ENCODE data around the gene LOXL1. TPM values are rescaled to one million over a fixed set of nuclear protein-coding genes. Genes with fewer than 3 reads are reported as not detected.
A peak's percentile ranks its signal among the peaks of the same experiment; 100 is the strongest.

Gene LOXL1
- total RNA-seq, 1 experiment from 2014 or later: 4.9 TPM

GRCh38 chr15:73994912-73995622 lies 68.8 kb downstream of the LOXL1 start:
- intact Hi-C loops (cut with micrococcal nuclease): no loop called here
- H3K4me1 Mint-ChIP-seq (ENCODE audit: insufficient read depth, unreplicated experiment): peaks cover 42% of the 10 kb centered on the region
- H3K27ac Mint-ChIP-seq (ENCODE audit: low read depth, unreplicated experiment): peak overlapping the region; percentile 77
- CTCF ChIA-PET: interaction anchor here (0.9 to 3.6 kb wide), 6 partner anchors 9 to 54 kb away, joined by 3 to 31 read pairs (median 6); no protein-coding TSS in a partner anchor
- H3K27me3 Mint-ChIP-seq (ENCODE audit: insufficient read depth, unreplicated experiment): no peaks in the 10 kb centered on the region
- H3K36me3 Mint-ChIP-seq (ENCODE audit: insufficient read depth, unreplicated experiment): peaks cover 18% of the 10 kb centered on the region
- peak; percentile 60 for DNase-seq (ENCODE audit: unreplicated experiment)
- BruUV-seq (replicated peaks): TSS peak; percentile 22
- TF ChIP-seq CTCF (IDR thresholded peaks at IDR 0.05; ENCODE audit: unreplicated experiment): no peak
- peak overlapping the region; percentile 81 for H3K4me3 Mint-ChIP-seq (ENCODE audit: unreplicated experiment)
- POLR2A ChIA-PET: interaction anchor here (0.6 to 6.5 kb wide), 12 partner anchors 9 to 226 kb away, joined by 3 to 141 read pairs (median 7); no protein-coding TSS in a partner anchor
- no peaks in the 10 kb centered on the region for H3K9me3 Mint-ChIP-seq (ENCODE audit: unreplicated experiment)

DNA sequence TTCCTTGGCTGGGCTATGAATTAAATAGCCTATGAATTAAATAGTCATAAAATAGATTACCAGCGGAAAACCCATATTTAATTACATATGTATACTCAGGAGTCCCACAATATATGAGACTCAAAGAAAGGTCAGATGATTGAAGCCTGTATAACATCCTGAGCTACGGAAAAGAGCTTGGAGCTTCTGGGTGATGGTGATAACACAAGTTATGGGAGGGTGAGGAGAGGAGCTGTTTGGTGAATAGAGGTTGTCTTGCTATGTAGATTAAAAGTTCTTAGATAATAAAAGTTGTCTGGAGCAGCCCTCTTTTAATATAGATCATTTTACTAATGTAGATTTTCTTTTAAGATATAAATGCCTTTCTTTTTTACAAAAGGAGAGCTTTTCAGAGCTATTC lies 70.0 kb downstream of the LOXL1 start:
- BruUV-seq (replicated peaks): no TSS peak
- ChIA-PET POLR2A (interaction anchor here (0.8 to 6.5 kb wide), 5 partner anchors 12 to 54 kb away, joined by 3 to 141 read pairs (median 4); no protein-coding TSS in a partner anchor), CTCF (interaction anchor here (0.6 to 3.6 kb wide), 7 partner anchors 10 to 734 kb away, joined by 3 to 31 read pairs (median 3); no protein-coding TSS in a partner anchor)
- DNase-seq (ENCODE audit: unreplicated experiment): no peak
- intact Hi-C loops (cut with micrococcal nuclease): no loop called here
- TF ChIP-seq CTCF (IDR thresholded peaks at IDR 0.05; ENCODE audit: unreplicated experiment): no peak
- H3K36me3 Mint-ChIP-seq (ENCODE audit: insufficient read depth, unreplicated experiment): peaks cover 30% of the 10 kb centered on the region
- H3K9me3 Mint-ChIP-seq (ENCODE audit: unreplicated experiment): no peaks in the 10 kb centered on the region
- H3K27me3 Mint-ChIP-seq (ENCODE audit: insufficient read depth, unreplicated experiment): no peaks in the 10 kb centered on the region
- peaks cover 39% of the 10 kb centered on the region for H3K4me1 Mint-ChIP-seq (ENCODE audit: insufficient read depth, unreplicated experiment)
- H3K27ac Mint-ChIP-seq (ENCODE audit: low read depth, unreplicated experiment): peak overlapping the region; percentile 77
- peak overlapping the region; percentile 81 for H3K4me3 Mint-ChIP-seq (ENCODE audit: unreplicated experiment)

DNA sequence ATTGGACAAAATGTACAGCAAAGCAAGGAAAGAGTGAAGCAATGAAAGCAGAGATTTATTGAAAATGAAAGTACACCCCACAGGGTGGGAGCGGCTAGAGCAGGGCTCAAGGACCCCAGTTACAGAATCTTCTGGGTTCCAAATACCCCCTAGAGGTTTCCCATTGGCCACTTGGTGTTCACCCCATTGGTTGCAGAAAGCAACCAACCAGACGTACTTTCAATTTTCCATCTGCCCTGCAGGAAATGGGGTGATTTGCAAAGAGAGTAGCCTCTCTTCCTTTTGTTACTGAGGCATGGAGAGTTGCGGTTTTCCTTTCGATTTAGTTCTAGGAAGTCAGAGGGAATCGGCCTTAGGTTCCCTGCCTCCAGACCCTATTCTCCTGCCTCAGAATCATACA lies 70.7 kb downstream of the LOXL1 start:
- Mint-ChIP-seq H3K27ac (ENCODE audit: low read depth, unreplicated experiment) (peak overlapping the region; percentile 77), H3K4me3 (ENCODE audit: unreplicated experiment) (peak overlapping the region; percentile 81), H3K36me3 (ENCODE audit: insufficient read depth, unreplicated experiment) (peaks cover 36% of the 10 kb centered on the region), H3K9me3 (ENCODE audit: unreplicated experiment) (no peaks in the 10 kb centered on the region), H3K4me1 (ENCODE audit: insufficient read depth, unreplicated experiment) (peaks cover 40% of the 10 kb centered on the region), H3K27me3 (ENCODE audit: insufficient read depth, unreplicated experiment) (no peaks in the 10 kb centered on the region)
- intact Hi-C loops (cut with micrococcal nuclease): no loop called here
- no peak for TF ChIP-seq CTCF (IDR thresholded peaks at IDR 0.05; ENCODE audit: unreplicated experiment)
- ChIA-PET CTCF (interaction anchor here (0.8 to 3.6 kb wide), 5 partner anchors 10 to 325 kb away, joined by 3 to 31 read pairs (median 5); no protein-coding TSS in a partner anchor), POLR2A (interaction anchor here (0.8 to 6.5 kb wide), 5 partner anchors 12 to 53 kb away, joined by 3 to 141 read pairs (median 4); no protein-coding TSS in a partner anchor)
- peak; percentile 67 for DNase-seq (ENCODE audit: unreplicated experiment)
- no TSS peak for BruUV-seq (replicated peaks)

DNA sequence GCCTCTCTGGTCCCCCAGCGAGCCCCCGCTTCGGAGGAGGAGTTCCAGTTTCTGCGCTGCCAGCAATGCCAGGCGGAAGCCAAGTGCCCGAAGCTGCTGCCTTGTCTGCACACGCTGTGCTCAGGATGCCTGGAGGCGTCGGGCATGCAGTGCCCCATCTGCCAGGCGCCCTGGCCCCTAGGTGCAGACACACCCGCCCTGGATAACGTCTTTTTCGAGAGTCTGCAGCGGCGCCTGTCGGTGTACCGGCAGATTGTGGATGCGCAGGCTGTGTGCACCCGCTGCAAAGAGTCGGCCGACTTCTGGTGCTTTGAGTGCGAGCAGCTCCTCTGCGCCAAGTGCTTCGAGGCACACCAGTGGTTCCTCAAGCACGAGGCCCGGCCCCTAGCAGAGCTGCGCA lies 71.7 kb downstream of the LOXL1 start:
- Mint-ChIP-seq H3K27me3 (ENCODE audit: insufficient read depth, unreplicated experiment) (no peaks in the 10 kb centered on the region), H3K27ac (ENCODE audit: low read depth, unreplicated experiment) (peak overlapping the region; percentile 77), H3K36me3 (ENCODE audit: insufficient read depth, unreplicated experiment) (peaks cover 46% of the 10 kb centered on the region), H3K9me3 (ENCODE audit: unreplicated experiment) (no peaks in the 10 kb centered on the region), H3K4me1 (ENCODE audit: insufficient read depth, unreplicated experiment) (peaks cover 40% of the 10 kb centered on the region), H3K4me3 (ENCODE audit: unreplicated experiment) (peak overlapping the region; percentile 81)
- ChIA-PET CTCF (interaction anchor here (0.6 to 1.6 kb wide), 8 partner anchors 13 to 1029 kb away, joined by 3 to 10 read pairs (median 4); no protein-coding TSS in a partner anchor), POLR2A (interaction anchor here (0.9 to 1.6 kb wide), 4 partner anchors 9 to 24 kb away, joined by 3 to 10 read pairs (median 6); no protein-coding TSS in a partner anchor)
- BruUV-seq (replicated peaks): no TSS peak
- DNase-seq (ENCODE audit: unreplicated experiment): peak; percentile 63
- peak; percentile 49 for TF ChIP-seq CTCF (IDR thresholded peaks at IDR 0.05; ENCODE audit: unreplicated experiment)
- intact Hi-C loops (cut with micrococcal nuclease): loop anchor here (1.0 kb wide), 1 partner anchor 25 kb away; no protein-coding TSS in a partner anchor
